Fibroblast of skin of left biceps (primary cell): ENCODE results near the gene RNASE8.

Experiments used
- DNase-seq, 2 experiments: peaks; one replicate each; pipeline ENCODE4 v3.0.0-alpha.2; 2013; ENCODE audit warnings: low read depth in 2 of 2

Gene RNASE8

GRCh38 chr14:21053184-21054122 lies 4.2 kb upstream of the RNASE8 start:
- no peak for DNase-seq

DNA sequence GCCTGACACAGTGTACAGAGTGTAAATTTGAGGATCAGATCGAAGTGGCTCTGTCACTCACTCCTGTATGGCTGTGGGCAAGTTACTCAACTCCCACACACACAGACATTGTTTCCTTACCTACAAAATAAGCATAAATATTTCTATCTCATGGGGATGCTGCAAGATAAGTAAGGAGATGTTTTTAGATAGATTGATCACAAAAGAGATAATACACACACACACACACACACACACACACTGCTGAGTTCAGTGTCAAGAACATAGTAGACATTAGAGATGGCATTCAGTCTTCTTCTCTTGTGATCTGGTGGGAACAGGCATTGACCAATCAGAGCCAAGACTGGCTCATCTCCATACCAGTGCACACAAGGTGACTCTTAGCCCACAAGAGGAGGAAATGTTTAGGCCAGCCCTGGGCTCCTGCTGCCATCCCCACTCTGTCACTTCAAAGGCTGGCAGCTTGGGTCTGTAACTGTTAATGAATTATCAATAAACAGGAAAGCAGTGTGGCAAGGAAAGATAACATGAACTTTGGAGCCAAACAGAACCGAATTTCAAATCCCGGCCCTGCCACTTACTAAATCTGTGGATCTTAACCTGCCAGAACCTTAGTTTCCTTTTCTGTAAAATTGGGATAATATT lies 3.4 kb upstream of the RNASE8 start:
- DNase-seq = no peak

DNA sequence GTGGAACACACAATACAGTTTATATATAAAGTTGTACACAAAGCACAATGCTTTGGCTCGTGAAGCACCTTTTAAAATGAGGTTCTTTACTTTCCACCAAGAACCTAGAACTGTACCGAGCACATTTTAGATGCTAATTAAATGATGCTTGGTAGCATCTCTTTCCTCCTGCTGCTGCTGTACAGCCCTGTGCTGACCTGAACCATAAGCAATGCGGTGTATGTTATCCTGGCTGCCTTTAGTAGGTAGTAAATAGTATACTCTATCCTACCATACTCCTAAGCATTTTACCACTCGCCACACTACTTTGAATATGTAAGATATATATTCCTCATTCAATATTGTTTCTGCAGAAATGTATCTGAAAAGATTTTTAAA lies 2.9 kb upstream of the RNASE8 start:
- DNase-seq = no peak

DNA sequence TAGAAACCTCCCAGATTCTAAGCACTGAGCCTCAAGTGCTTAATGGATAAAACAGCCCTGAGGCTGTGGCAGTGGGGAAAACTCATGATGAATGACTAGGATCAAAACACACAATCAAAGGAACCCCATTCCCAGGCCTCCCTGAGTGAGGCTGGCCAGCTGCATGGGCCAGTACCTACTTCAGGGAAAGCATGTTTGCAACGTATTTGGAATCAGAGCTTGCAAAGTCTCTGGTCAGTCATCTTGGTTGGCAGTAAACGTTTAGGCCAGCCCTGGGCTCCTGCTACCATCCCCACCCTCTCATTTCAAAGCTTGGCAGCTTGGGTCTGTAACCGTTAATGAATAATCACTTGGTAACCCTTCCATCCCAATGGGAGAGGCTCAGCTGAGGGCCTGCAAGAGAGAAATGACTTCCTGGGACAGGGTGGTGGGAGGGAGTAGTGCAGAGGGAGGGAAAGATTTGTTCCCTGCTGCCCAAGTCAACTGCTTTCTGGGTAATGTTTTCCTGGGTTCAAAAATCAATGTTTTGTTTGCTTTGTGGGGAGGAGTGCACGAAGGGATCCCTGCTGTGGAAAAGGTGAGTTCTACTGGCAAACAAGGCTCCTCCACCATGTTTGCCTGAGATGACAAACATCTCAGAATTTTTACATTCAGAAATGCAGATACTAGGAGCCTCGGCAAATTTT lies 2.0 kb upstream of the RNASE8 start:
- no peak for DNase-seq

GRCh38 chr14:21056520-21057163 lies 980 bp upstream of the RNASE8 start:
- DNase-seq = no peak

DNA sequence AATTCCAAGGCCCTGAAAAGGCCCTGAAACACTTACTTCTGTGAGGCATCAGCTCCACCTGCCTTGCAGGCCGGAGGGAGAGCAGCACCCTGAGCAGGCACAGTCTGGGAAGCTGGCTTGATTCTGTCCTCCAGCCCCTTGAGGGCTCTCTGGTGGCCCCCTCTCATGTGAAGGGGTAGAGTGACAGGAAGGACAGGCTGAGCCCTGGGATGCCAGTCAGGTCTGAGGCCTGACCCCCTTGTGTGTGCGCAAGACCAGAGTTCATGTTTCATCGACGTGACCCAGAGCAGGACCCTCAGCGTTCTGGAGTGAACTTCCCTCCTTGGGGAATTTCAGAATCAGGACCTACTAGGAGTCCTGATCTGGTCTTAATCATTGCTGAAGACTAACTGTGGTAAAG lies 1.3 kb downstream of the RNASE8 start:
- no peak for DNase-seq

GRCh38 chr14:21059842-21060613 lies 2.4 kb downstream of the RNASE8 start:
- no peak for DNase-seq

GRCh38 chr14:21060614-21061346 lies 3.2 kb downstream of the RNASE8 start:
- no peak for DNase-seq

GRCh38 chr14:21061347-21061668 lies 3.7 kb downstream of the RNASE8 start:
- DNase-seq = no peak

- DNase-seq = peak; percentile 71 to 74
Observed at GRCh38 chr14:21063479-21063878, 5.9 kb downstream of the RNASE8 start.

DNA sequence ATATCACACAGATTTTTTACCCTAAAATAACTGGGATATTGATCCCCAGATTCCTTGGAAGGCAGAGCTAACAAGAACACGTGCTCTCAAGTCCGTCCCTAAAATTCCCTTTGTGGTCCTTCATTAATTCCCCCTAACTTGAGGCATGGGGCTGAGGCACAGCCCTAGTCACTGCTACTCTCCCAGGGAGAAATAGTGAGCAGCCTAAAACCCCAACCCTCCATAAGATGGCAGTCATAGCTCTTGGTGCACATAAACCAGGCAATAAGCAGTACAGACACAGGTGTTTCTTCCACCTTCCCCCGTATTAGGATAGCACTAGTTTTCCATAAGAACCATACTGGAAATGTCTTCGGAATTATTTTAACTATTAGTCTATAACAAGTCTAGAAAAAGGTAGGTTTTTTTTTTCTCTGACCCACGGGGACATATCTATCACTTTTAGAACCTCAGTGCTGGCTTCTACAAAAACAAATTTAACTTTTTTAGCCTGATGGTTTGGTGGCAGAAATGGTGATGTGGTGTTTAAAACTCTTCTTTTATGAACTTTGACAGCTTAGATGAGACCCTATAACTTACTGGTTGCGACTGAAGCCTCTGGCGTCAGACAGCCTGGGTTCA lies 9.4 kb downstream of the RNASE8 start:
- DNase-seq = no peak

DNA sequence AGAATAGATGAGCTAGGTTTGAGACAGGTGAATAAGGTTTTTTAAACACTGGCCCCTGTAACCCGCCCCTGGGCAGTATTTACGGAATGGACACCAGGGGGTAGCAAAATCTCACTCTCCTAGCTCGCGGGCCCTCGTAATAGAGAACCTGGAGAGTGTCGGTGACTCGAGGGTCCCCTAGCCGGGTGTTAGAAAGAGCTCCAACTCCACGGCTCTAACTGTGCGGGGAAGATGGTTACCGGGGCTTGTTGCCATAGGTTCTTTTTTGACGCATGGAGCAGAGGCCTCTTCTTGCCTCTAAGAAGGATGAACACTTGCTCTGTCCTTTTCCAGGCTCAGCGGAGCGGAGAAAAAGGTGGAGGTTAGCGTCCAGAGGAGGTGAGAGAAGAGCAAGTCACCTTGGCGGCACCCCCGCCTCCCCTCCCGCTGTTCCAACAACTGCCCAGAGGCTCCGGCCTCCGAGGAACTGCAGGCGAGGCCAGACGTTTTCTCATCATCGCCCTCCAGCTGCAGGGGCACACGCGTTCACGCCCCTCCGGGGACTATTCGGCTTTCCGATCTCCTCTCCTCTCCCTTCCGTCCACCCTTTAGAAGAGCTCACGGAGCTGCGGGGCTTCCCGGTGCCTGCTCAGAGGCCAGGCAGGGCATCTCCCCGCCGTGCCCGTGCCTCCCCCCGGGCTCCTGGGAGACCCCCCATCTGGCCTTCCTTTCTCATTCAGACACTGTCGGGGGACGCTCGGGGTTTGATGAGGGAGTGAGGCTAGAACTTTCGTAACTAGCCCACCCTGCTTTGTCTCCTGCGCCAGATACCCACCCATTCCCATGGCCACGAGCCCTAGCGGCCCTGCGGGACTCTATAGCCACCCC lies 11.1 kb downstream of the RNASE8 start:
- DNase-seq = no peak

DNA sequence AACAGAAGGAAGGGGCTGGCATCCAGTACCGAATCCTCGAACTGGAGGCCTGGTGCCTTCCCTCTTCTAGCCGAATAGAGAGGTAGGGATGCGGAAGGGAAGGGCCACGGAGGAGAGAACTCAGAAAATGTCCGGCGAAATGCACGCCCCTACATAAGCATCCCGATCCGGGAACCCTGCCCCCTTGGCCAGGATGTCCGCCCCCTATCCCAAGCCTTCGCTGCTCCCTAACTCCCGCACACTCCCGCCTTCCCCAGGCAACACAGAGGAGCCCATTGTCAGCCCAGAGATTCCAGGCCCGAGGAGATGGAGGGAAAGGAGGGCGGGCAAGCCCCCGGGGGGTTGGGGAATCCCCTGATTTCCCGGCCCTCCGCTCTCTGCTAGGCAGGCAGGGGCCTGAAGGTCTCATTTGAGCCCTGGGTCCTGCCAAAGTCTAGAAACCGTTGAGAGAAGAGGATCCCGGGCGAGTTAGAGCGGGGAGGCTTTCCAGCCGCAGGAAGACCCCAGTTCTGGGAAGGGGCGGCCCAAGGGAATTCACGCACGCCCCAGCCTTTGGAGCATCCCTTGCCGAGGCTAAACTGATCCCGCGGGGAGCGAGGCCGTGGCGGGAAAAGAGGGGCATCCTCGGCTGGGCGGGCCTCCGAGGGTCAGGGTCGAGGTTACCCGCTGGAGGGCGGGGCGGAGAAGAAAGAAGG lies 11.9 kb downstream of the RNASE8 start:
- no peak for DNase-seq

DNA sequence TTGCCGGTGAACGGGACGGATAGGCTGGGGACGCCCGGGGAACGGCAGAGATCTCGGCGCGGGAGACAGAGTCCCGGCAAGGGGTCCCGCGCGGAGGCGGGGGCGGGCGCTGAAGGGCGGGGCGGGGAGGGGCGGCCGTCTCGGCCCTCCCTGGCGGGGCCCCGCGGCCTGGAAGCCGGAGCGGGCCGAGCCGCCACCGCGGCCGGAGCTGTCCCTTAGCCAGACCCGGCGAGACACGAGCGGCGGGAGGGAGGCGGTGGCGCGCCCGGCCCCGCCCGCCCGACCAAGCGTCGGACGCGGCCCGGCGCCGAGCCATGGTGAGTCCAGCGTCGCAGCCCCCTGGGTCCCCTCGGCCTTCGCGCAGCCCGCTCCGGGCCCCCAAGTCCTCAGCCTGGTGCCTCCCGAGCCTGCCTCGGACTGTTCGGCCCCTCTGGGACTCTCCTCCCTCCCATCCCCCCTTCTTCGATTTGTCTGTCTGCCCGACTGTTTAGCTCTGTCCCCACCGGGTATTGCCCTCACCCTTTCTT lies 12.5 kb downstream of the RNASE8 start, which contains the start of gene ARHGEF40:
TSS of gene ARHGEF40 (plus strand) at position 222 of the 527 bp plus-strand sequence. CDS start at position 315, 93 bp downstream.
- DNase-seq = no peak

GRCh38 chr14:21070610-21071224 lies 13.1 kb downstream of the RNASE8 start:
- no peak for DNase-seq

DNA sequence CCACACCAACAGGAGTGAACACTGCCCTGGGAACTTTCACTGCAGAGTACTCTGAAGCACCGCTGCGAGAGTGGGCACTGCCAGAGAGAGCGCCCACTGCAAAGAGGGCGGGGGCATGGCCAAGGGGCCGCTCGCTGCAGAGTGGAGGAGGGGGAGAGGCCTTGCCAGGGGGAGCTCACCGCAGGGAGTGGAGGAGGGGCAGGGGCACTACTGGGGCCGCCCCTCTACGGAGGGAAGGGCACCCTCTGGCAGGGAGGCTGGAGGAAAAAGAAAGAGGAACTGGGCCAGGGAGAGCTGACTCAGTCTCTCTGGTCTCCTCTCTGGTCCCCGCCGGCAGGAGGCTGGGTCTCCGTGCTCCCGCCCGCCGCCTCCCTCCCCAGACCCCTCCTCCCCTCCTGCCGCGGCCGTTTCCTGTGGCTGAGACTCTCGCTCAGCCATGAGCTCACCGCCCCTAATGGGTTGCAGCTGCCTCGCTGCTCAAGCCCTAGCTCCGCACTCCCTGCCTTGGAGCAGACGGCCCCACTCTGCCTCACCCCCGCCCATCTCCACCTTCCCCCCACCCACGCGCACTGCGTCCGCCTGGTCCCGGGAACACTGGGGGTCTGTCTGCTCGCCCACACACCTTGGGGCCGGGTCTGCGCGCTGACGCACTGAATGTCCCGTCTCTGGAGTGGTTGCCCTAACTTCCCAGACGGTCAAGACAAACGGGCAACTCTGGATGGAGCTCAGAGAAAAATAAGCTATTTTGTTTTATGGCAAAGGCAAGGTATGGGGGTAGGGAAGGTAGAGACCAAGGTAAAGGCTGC lies 13.8 kb downstream of the RNASE8 start:
- peak; percentile 88 to 90 for DNase-seq

DNA sequence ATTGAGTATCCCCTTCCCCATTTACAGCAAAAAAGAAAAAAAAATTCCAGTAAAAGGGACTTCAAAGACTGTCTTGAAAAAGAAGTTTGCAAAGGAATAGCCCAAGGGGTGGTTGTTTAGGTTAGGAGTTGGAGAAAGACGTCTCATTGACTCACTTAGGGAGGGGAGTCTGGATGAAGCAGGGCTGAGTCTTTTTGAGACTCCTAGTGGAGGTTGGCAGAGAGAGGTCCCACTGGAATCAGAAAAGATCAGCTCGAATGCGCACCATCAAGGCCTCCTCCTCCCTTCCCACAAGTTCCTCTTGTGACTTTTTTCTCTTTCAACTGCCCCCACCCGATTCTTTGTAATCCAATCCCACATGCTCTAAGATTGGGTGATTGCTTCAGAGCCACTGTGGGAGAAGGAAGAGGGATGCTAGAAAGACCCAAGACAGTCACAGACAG lies 14.4 kb downstream of the RNASE8 start:
- peak; percentile 52 to 60 for DNase-seq
